ENCODE results near the gene CACNG7.

DNA sequence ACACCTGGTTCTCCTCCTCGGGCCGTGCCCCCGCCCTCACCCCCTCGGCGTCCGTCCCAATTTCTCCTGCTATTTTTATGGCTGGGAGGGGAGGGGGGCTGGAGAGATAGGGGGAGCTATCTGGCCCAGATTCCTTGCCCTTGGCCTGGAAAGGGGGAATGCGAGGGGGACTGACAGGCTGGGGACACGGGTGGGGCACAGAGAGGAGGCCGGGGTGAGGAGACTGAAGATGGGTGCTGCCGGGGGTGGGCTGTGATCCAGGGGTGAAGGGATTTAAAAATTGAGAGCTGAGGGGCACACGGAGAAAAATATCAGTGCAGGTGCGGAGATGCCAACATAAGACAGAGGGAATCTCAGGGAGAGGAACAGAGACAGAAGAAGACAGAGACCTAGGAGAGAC, 24.8 kb upstream of the CACNG7 start:
- TF ChIP-seq, protein P1, sequence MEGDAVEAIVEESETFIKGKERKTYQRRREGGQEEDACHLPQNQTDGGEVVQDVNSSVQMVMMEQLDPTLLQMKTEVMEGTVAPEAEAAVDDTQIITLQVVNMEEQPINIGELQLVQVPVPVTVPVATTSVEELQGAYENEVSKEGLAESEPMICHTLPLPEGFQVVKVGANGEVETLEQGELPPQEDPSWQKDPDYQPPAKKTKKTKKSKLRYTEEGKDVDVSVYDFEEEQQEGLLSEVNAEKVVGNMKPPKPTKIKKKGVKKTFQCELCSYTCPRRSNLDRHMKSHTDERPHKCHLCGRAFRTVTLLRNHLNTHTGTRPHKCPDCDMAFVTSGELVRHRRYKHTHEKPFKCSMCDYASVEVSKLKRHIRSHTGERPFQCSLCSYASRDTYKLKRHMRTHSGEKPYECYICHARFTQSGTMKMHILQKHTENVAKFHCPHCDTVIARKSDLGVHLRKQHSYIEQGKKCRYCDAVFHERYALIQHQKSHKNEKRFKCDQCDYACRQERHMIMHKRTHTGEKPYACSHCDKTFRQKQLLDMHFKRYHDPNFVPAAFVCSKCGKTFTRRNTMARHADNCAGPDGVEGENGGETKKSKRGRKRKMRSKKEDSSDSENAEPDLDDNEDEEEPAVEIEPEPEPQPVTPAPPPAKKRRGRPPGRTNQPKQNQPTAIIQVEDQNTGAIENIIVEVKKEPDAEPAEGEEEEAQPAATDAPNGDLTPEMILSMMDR (IDR thresholded peaks at IDR 0.05), result no peak
- no peak for TF ChIP-seq POLR2A (IDR thresholded peaks at IDR 0.05)

Measured in lower leg skin (tissue), 3 donors.